ENCODE measurements around the gene PMAIP1. TPM values are rescaled to one million over a fixed set of nuclear protein-coding genes. Genes with fewer than 3 reads are reported as not detected.

The PMAIP1 gene
- polyA plus RNA-seq, 1 donor (not counting 4 experiments of a cell fraction or from before 2014, with no cell fraction given): 49.1 TPM

- Histone ChIP-seq H2AFZ (ENCODE audit: control insufficient read depth, low read length) (no peak overlapping the region), H3K27me3 (ENCODE audit: control insufficient read depth, extremely low read depth, insufficient read depth, low read length) (no peaks in the 10 kb centered on the region), H3K9me1 (ENCODE audit: control insufficient read depth, extremely low read depth, insufficient read depth, low read length) (no peaks in the 10 kb centered on the region), H3K4me3 (ENCODE audit: control insufficient read depth in 2 of 3, extremely low read depth in 1 of 3, insufficient read depth in 2 of 3, low read depth in 1 of 3, low read length in 3 of 3) (no peak overlapping the region), H3K4me1 (ENCODE audit: control insufficient read depth, extremely low read depth, insufficient read depth, low read length) (peaks cover 21% of the 10 kb centered on the region), H3K36me3 (ENCODE audit: control insufficient read depth in 2 of 2, extremely low read depth in 1 of 2, insufficient read depth in 2 of 2, low read length in 2 of 2) (no peaks in the 10 kb centered on the region), H3K9ac (ENCODE audit: control insufficient read depth, extremely low read depth, insufficient read depth, low read length) (no peak overlapping the region), H3K27ac (ENCODE audit: control insufficient read depth, insufficient read depth, low read length) (no peak overlapping the region), H4K20me1 (ENCODE audit: control insufficient read depth, extremely low read depth, insufficient read depth, low read length) (no peaks in the 10 kb centered on the region), H3K79me2 (ENCODE audit: control insufficient read depth, insufficient read depth, low read length) (no peaks in the 10 kb centered on the region), H3K4me2 (ENCODE audit: control insufficient read depth, extremely low read depth, insufficient read depth, low read depth, low read length) (no peak overlapping the region), H3K9me3 (ENCODE audit: control insufficient read depth, low read depth, low read length) (no peaks in the 10 kb centered on the region)
- no peak for FAIRE-seq
- no peak for TF ChIP-seq CTCF (optimal IDR thresholded peaks at IDR 0.05 in 1 of 3, IDR thresholded peaks at IDR 0.05 in 1 of 3, conservative IDR thresholded peaks at IDR 0.05 in 1 of 3; ENCODE audit: extremely low read depth in 1 of 3, insufficient read depth in 2 of 3, low read length in 3 of 3)
- TF ChIP-seq EZH2 (IDR thresholded peaks at IDR 0.05; ENCODE audit: low read length): no peak
- no peak for DNase-seq (ENCODE audit: low read depth, low spot score)
- dilution Hi-C loops (cut with MboI; ENCODE audit: extremely low pct_ligation_motif_present, low sequenced_read_pairs): no loop called here
Observed at GRCh38 chr18:59928201-59928600, 28.4 kb downstream of the PMAIP1 start.

- H3K27ac ChIP-seq (ENCODE audit: control insufficient read depth, insufficient read depth, low read length): no peak overlapping the region
- H4K20me1 ChIP-seq (ENCODE audit: control insufficient read depth, extremely low read depth, insufficient read depth, low read length): no peaks in the 10 kb centered on the region
- TF ChIP-seq EZH2 (IDR thresholded peaks at IDR 0.05; ENCODE audit: low read length): no peak
- TF ChIP-seq CTCF (optimal IDR thresholded peaks at IDR 0.05 in 1 of 3, IDR thresholded peaks at IDR 0.05 in 1 of 3, conservative IDR thresholded peaks at IDR 0.05 in 1 of 3; ENCODE audit: extremely low read depth in 1 of 3, insufficient read depth in 2 of 3, low read length in 3 of 3): no peak
- dilution Hi-C loops (cut with MboI; ENCODE audit: extremely low pct_ligation_motif_present, low sequenced_read_pairs): no loop called here
- H3K9ac ChIP-seq (ENCODE audit: control insufficient read depth, extremely low read depth, insufficient read depth, low read length): no peak overlapping the region
- no peaks in the 10 kb centered on the region for H3K27me3 ChIP-seq (ENCODE audit: control insufficient read depth, extremely low read depth, insufficient read depth, low read length)
- no peaks in the 10 kb centered on the region for H3K79me2 ChIP-seq (ENCODE audit: control insufficient read depth, insufficient read depth, low read length)
- no peaks in the 10 kb centered on the region for H3K9me3 ChIP-seq (ENCODE audit: control insufficient read depth, low read depth, low read length)
- no peaks in the 10 kb centered on the region for H3K9me1 ChIP-seq (ENCODE audit: control insufficient read depth, extremely low read depth, insufficient read depth, low read length)
- DNase-seq (ENCODE audit: low read depth, low spot score) (no peak), FAIRE-seq (peak; percentile 85)
- no peak overlapping the region for H3K4me2 ChIP-seq (ENCODE audit: control insufficient read depth, extremely low read depth, insufficient read depth, low read depth, low read length)
- H3K36me3 ChIP-seq (ENCODE audit: control insufficient read depth in 2 of 2, extremely low read depth in 1 of 2, insufficient read depth in 2 of 2, low read length in 2 of 2): no peaks in the 10 kb centered on the region
- H2AFZ ChIP-seq (ENCODE audit: control insufficient read depth, low read length): no peak overlapping the region
- peaks cover 13% of the 10 kb centered on the region for H3K4me1 ChIP-seq (ENCODE audit: control insufficient read depth, extremely low read depth, insufficient read depth, low read length)
- H3K4me3 ChIP-seq (ENCODE audit: control insufficient read depth in 2 of 3, extremely low read depth in 1 of 3, insufficient read depth in 2 of 3, low read depth in 1 of 3, low read length in 3 of 3): no peak overlapping the region
Observed at GRCh38 chr18:59929621-59930295, 30.0 kb downstream of the PMAIP1 start.
